Sigmoid colon (tissue), 7 donors: ENCODE data around the gene ZNF614. TPM values are rescaled to one million over a fixed set of nuclear protein-coding genes. Genes with fewer than 3 reads are reported as not detected.
"Not testable (repeated sequence)": the region's sequence is repeated elsewhere in the genome, so short reads cannot be mapped to it uniquely, and the experiment has no call there.

Source experiments
- DNase-seq: peaks from one replicate; pipeline ENCODE4 v3.0.0-alpha.2; 2019
- H3K27ac ChIP-seq, 4 donors: fragments of 200-600 bp; sonication (generic); one replicate each; pipeline ENCODE4 v1.5.1; 2016 to 2019; ENCODE audit warnings: mild to moderate bottlenecking in 1 of 4
- H3K27me3 ChIP-seq, 3 donors: fragments of 200-600 bp; sonication (generic); one replicate each; pipeline ENCODE4 v1.5.1; 2019; ENCODE audit warnings: mild to moderate bottlenecking in 1 of 3
- H3K36me3 ChIP-seq, 4 donors: fragments of 200-600 bp; sonication (generic); one replicate each; pipeline ENCODE4 v1.5.1; 2016 to 2019
- H3K4me1 ChIP-seq, 4 donors: fragments of 200-600 bp; sonication (generic); one replicate each; pipeline ENCODE4 v1.5.1; 2017 to 2019
- H3K4me3 ChIP-seq, 4 donors: fragments of 200-600 bp; sonication (generic); one replicate each; pipeline ENCODE4 v1.5.1; 2017 to 2019; ENCODE audit warnings: mild to moderate bottlenecking in 2 of 4, moderate library complexity in 1 of 4
- H3K9me3 ChIP-seq, 4 donors: fragments of 200-600 bp in 3 of 4; sonication (generic) in 3 of 4; one replicate each; pipeline versions ENCODE4 v1.5.1 to v1.6.1; 2013 to 2019
- CTCF ChIP-seq, 4 experiments: fragments of 450-650 bp in 3 of 4; fragments of 200-600 bp in 1 of 4; IDR thresholded peaks; one replicate each; pipeline ENCODE4 v1.5.1; 2016 to 2019; ENCODE audit warnings: antibody characterized with exemption in 4 of 4, mild to moderate bottlenecking in 3 of 4, moderate library complexity in 2 of 4
- EP300 ChIP-seq, 4 donors: sonication (generic); formaldehyde crosslinking; IDR thresholded peaks; one replicate each; pipeline ENCODE4 v1.6.1; 2017; ENCODE audit warnings: antibody characterized with exemption in 4 of 4
- POLR2A ChIP-seq, 2 donors: fragments of 450-650 bp; IDR thresholded peaks; one replicate each; pipeline ENCODE4 v1.6.1; 2016; ENCODE audit warnings: antibody characterized with exemption in 2 of 2, mild to moderate bottlenecking in 2 of 2, moderate library complexity in 2 of 2
- POLR2AphosphoS5 ChIP-seq, 4 donors: sonication (generic); formaldehyde crosslinking; IDR thresholded peaks; one replicate each; pipeline ENCODE4 v1.6.1; 2017; ENCODE audit warnings: antibody characterized with exemption in 4 of 4
- WGBS, 2 donors: extraction: QIAGEN DNeasy Blood & Tissue Kit; methylation state at CpG; one replicate each; pipeline ENCODE4 v1.1.7; 2013; 5-methylcytosine and 5-hydroxymethylcytosine counted together
- intact Hi-C: fragments of 100-400 bp; cut with DNase I; formaldehyde crosslinking; loops from one replicate; pipeline ENCODE4 v1.15.1; 2023
- polyA plus RNA-seq, 3 donors: library from polyadenylated mRNA; stranded (reverse); fragments of 200-250 nt; gene quantifications; one replicate each; pipeline ENCODE4 v1.2.3, GENCODE V29; 2013
- total RNA-seq, 4 donors: library from RNA; depleted of rRNA; stranded (reverse); fragments of >200 nt; gene quantifications; one replicate each; pipeline ENCODE4 v1.1.0, GENCODE V29; 2016
- donor health status: healthy with polysubstance abuse.
- donor health status: Bipolar disorder and iron deficiency.
- donor health status: healthy.

The ZNF614 gene
- total and polyA plus RNA-seq, 7 donors: 1.2 to 13.5 (median 6.6) TPM

GRCh38 chr19:52065399-52065798 is 37.2 kb upstream of the ZNF614 start:
- intact Hi-C loops: no loop called here
- Histone ChIP-seq H3K9me3 (peaks cover 2 to 82% (median 27%) of the 10 kb centered on the region in 4 donors), H3K27ac (no peak overlapping the region), H3K4me1 (no peaks in the 10 kb centered on the region), H3K36me3 (peaks cover 36 to 69% (median 48%) of the 10 kb centered on the region in 4 donors), H3K4me3 (no peak overlapping the region), H3K27me3 (no peaks in the 10 kb centered on the region)
- TF ChIP-seq POLR2A (IDR thresholded peaks at IDR 0.05): no peak
- no peak for TF ChIP-seq EP300 (IDR thresholded peaks at IDR 0.05)
- TF ChIP-seq POLR2AphosphoS5 (IDR thresholded peaks at IDR 0.05): no peak
- TF ChIP-seq CTCF (IDR thresholded peaks at IDR 0.05): no peak
- DNase-seq: no peak
- WGBS, 2 donors: 97 to 98% methylated on average over 6 of the region's 6 CpGs

- peaks cover 0 to 28% (median 3%) of the 10 kb centered on the region in 4 donors for H3K9me3 ChIP-seq
- H3K36me3 ChIP-seq, intact Hi-C loops, H3K27ac ChIP-seq, DNase-seq, H3K4me3 ChIP-seq, H3K27me3 ChIP-seq, H3K4me1 ChIP-seq: not testable (repeated sequence)
- WGBS, 2 donors: 95 to 96% methylated on average over 3 of the region's 3 CpGs
Observed at GRCh38 chr19:52056480-52056879, 28.3 kb upstream of the ZNF614 start.

GRCh38 chr19:52051736-52052135 is 23.6 kb upstream of the ZNF614 start:
- DNase-seq, H3K36me3 ChIP-seq, H3K27ac ChIP-seq, H3K9me3 ChIP-seq, H3K4me3 ChIP-seq, H3K27me3 ChIP-seq, intact Hi-C loops, H3K4me1 ChIP-seq: not testable (repeated sequence)
- WGBS, 2 donors: 35 to 86% methylated on average over 1 of the region's 1 CpG

GRCh38 chr19:52048555-52049501 is 20.6 kb upstream of the ZNF614 start, which contains the start of gene ZNF432:
ZNF432 (minus strand) TSS chr19:52048838; CDS start chr19:52046868, 1,970 bp downstream.
- H3K4me1 ChIP-seq: peaks cover 0 to 4% (median 0%) of the 10 kb centered on the region in 4 donors
- H3K27me3 ChIP-seq: no peaks in the 10 kb centered on the region
- WGBS, 2 donors: 1 to 3% methylated on average over 60 of the region's 60 CpGs
- intact Hi-C loops: loop anchor here (2.0 kb wide), 4 partner anchors 20 to 62 kb away; partner anchors contain the start of genes ZNF350, ZNF614, ZNF615 and ZNF841
- H3K36me3 ChIP-seq: peaks cover 3 to 29% (median 6%) of the 10 kb centered on the region in 4 donors
- H3K27ac ChIP-seq: peak within 1 kb of the TSS; percentile 90 to 94 (median 92)
- DNase-seq: peak; percentile 97
- peaks cover 0 to 9% (median 4%) of the 10 kb centered on the region in 4 donors for H3K9me3 ChIP-seq
- TF ChIP-seq POLR2AphosphoS5 (IDR thresholded peaks at IDR 0.05): peak; percentile 34 to 79 (median 74)
- no peak for TF ChIP-seq CTCF (IDR thresholded peaks at IDR 0.05)
- TF ChIP-seq POLR2A (IDR thresholded peaks at IDR 0.05): peak in 1 of 2 donors; percentile 27
- TF ChIP-seq EP300 (IDR thresholded peaks at IDR 0.05): peak in 1 of 4 donors; percentile 8
- H3K4me3 ChIP-seq: peak within 1 kb of the TSS; percentile 57 to 71 (median 66)

- intact Hi-C loops: no loop called here
- Histone ChIP-seq H3K27ac (no peak overlapping the region), H3K36me3 (peaks cover 72 to 92% (median 82%) of the 10 kb centered on the region in 4 donors), H3K27me3 (no peaks in the 10 kb centered on the region), H3K9me3 (peaks cover 22 to 40% (median 37%) of the 10 kb centered on the region in 4 donors), H3K4me1 (no peaks in the 10 kb centered on the region), H3K4me3 (no peak overlapping the region)
- 97 to 98% methylated on average over 4 of the region's 4 CpGs for WGBS, 2 donors
- TF ChIP-seq POLR2AphosphoS5 (IDR thresholded peaks at IDR 0.05) (no peak), POLR2A (IDR thresholded peaks at IDR 0.05) (no peak)
- no peak for DNase-seq
Observed at GRCh38 chr19:52039169-52039568, 11.0 kb upstream of the ZNF614 start.

GRCh38 chr19:52034051-52034728 is 6.0 kb upstream of the ZNF614 start:
- TF ChIP-seq POLR2AphosphoS5 (IDR thresholded peaks at IDR 0.05) (no peak), POLR2A (IDR thresholded peaks at IDR 0.05) (no peak), CTCF (IDR thresholded peaks at IDR 0.05) (no peak), EP300 (IDR thresholded peaks at IDR 0.05) (no peak)
- DNase-seq: no peak
- intact Hi-C loops: no loop called here
- H3K36me3 ChIP-seq: peaks cover 52 to 62% (median 56%) of the 10 kb centered on the region in 4 donors
- WGBS, 2 donors: 97 to 98% methylated on average over 12 of the region's 12 CpGs
- peaks cover 0 to under 1% (median 0%) of the 10 kb centered on the region in 4 donors for H3K4me1 ChIP-seq
- H3K27ac ChIP-seq: no peak overlapping the region
- no peaks in the 10 kb centered on the region for H3K27me3 ChIP-seq
- no peak overlapping the region for H3K4me3 ChIP-seq
- peaks cover 44 to 61% (median 54%) of the 10 kb centered on the region in 4 donors for H3K9me3 ChIP-seq
